Fibroblast of lung (primary cell): ENCODE measurements around the gene RAVER2. TPM values are rescaled to one million over a fixed set of nuclear protein-coding genes. Genes with fewer than 3 reads are reported as not detected.
"Not testable (repeated sequence)": the region's sequence is repeated elsewhere in the genome, so short reads cannot be mapped to it uniquely, and the experiment has no call there.

Experiments used
- DNase-seq, 2 donors: peaks; one replicate each; pipeline versions ENCODE4 v3.0.0 to v3.0.0-alpha.2; 2010; ENCODE audit warnings: low read depth in 2 of 2
- H2AFZ ChIP-seq: 2 replicates; pipeline ENCODE4 v1.5.1; 2012; ENCODE audit warnings: low read length, control low read depth, inconsistent platforms
- H3K27ac ChIP-seq: 2 replicates; pipeline ENCODE4 v1.5.1; 2011; ENCODE audit warnings: low read length, control low read depth; ENCODE audit not compliant: insufficient read depth
- H3K27me3 ChIP-seq: 2 replicates; pipeline ENCODE4 v1.5.1; 2011; ENCODE audit warnings: mild to moderate bottlenecking, low read length; ENCODE audit not compliant: control insufficient read depth, insufficient read depth
- H3K36me3 ChIP-seq: 2 replicates; pipeline ENCODE4 v1.5.1; 2011; ENCODE audit warnings: low read length; ENCODE audit not compliant: control insufficient read depth, insufficient read depth
- H3K4me1 ChIP-seq: 2 replicates; pipeline ENCODE4 v1.5.1; 2011; ENCODE audit warnings: low read length; ENCODE audit not compliant: control insufficient read depth, insufficient read depth; ENCODE audit errors: extremely low read depth
- H3K4me2 ChIP-seq: 2 replicates; pipeline ENCODE4 v1.5.1; 2011; ENCODE audit warnings: low read length, control low read depth; ENCODE audit not compliant: insufficient read depth; ENCODE audit errors: extremely low read depth
- H3K4me3 ChIP-seq, 4 experiments: fragments of 200-600 bp in 1 of 4; sonication (generic) in 1 of 4; replicated peaks in 1 of 4; 2 replicates each; pipeline ENCODE4 v1.5.1; 2011 to 2016; ENCODE audit warnings: low read length in 4 of 4, low read depth in 3 of 4, mild to moderate bottlenecking in 3 of 4, control low read depth in 2 of 4, inconsistent platforms in 1 of 4, mixed read lengths in 1 of 4; ENCODE audit not compliant: insufficient read depth in 1 of 4; ENCODE audit errors: control extremely low read depth in 1 of 4
- H3K79me2 ChIP-seq: 2 replicates; pipeline ENCODE4 v1.5.1; 2012; ENCODE audit warnings: mild to moderate bottlenecking, low read length, inconsistent platforms; ENCODE audit not compliant: control insufficient read depth, insufficient read depth
- H3K9ac ChIP-seq: 2 replicates; pipeline ENCODE4 v1.5.1; 2011; ENCODE audit warnings: mild to moderate bottlenecking, low read length, control low read depth; ENCODE audit not compliant: insufficient read depth
- H3K9me3 ChIP-seq: 2 replicates; pipeline ENCODE4 v1.5.1; 2012; ENCODE audit warnings: low read depth, low read length; ENCODE audit not compliant: control insufficient read depth, insufficient read depth
- H4K20me1 ChIP-seq: 2 replicates; pipeline ENCODE4 v1.5.1; 2011; ENCODE audit warnings: low read length; ENCODE audit not compliant: control insufficient read depth, insufficient read depth; ENCODE audit errors: extremely low read depth
- EZH2 ChIP-seq: IDR thresholded peaks from 2 replicates; pipeline ENCODE4 v1.5.1; 2012; ENCODE audit warnings: low read length, control low read depth, mild to moderate bottlenecking; ENCODE audit errors: missing control alignments
- polyA plus RNA-seq, 2 donors: library from polyadenylated mRNA; depleted of rRNA in 1 of 2; stranded (reverse) in 1 of 2; unstranded in 1 of 2; fragments of >200 nt; gene quantifications; 2 replicates each; pipeline ENCODE4 v1.2.1, GENCODE V29; 2011 to 2012; ENCODE audit warnings: missing spikeins in 1 of 2
- total RNA-seq: library from RNA; depleted of rRNA; stranded (reverse); fragments of >200 nt; gene quantifications from 2 replicates; pipeline ENCODE4 v1.2.1, GENCODE V29; 2014
- TF ChIP-seq, protein P1 (sequence below), 2 donors: IDR thresholded peaks in 1 of 2; conservative IDR thresholded peaks in 1 of 2; 1 replicate in 1 of 2; 2 replicates in 1 of 2; pipeline ENCODE4 v1.5.1; 2011 to 2012; ENCODE audit warnings: low read length in 2 of 2, control low read depth in 1 of 2, inconsistent platforms in 1 of 2, low read depth in 1 of 2, mild to moderate bottlenecking in 1 of 2

RAVER2 gene
- total and polyA plus RNA-seq, 2 donors (not counting 1 experiment from before 2014, with no cell fraction given): 4.3 to 5.6 TPM

DNA sequence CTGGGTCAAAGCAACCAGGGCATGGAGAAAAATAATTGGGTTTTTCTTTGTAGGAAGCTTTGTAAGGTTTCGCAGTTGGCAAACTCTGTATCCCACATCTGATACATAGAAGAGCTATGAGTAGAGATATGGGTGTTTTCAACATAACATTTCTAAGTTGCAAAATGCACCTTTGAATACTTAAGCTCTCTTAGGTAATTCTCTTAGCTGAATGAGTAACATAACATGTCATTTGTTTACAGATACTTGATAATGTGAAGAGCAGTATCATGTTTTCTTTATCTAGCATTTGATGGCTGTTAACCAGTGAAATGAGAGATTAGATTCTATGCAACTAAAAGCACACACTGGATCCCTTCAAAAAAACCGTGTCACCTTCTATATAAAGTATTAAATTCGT, 21.6 kb downstream of the RAVER2 start:
- no peak overlapping the region for H3K9ac ChIP-seq
- DNase-seq: no peak
- no peak for TF ChIP-seq EZH2
- TF ChIP-seq, protein P1, sequence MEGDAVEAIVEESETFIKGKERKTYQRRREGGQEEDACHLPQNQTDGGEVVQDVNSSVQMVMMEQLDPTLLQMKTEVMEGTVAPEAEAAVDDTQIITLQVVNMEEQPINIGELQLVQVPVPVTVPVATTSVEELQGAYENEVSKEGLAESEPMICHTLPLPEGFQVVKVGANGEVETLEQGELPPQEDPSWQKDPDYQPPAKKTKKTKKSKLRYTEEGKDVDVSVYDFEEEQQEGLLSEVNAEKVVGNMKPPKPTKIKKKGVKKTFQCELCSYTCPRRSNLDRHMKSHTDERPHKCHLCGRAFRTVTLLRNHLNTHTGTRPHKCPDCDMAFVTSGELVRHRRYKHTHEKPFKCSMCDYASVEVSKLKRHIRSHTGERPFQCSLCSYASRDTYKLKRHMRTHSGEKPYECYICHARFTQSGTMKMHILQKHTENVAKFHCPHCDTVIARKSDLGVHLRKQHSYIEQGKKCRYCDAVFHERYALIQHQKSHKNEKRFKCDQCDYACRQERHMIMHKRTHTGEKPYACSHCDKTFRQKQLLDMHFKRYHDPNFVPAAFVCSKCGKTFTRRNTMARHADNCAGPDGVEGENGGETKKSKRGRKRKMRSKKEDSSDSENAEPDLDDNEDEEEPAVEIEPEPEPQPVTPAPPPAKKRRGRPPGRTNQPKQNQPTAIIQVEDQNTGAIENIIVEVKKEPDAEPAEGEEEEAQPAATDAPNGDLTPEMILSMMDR (conservative IDR thresholded peaks at IDR 0.05 in 1 of 2, IDR thresholded peaks at IDR 0.05 in 1 of 2; ENCODE audit: low read depth in 1 of 2, low read length in 2 of 2): no peak

DNA sequence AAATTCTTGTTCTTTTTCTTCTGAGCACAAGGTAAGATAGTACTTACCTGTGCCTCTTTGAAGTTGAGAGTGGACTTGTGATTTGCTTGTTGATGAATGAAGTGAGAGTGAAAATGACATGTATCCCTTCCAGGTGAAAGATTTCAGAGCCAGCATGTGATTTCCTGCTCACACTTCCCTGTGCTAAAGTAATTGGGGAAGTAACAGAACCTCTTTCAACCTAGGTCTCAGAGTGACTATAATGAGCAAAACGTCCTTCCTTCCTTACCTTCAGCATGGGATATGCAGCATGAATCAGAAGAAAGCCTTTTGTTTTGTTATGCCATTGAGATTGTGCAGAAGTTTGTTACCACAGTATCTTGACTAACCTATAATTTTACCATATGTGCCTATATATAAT, 24.6 kb downstream of the RAVER2 start:
- Histone ChIP-seq H3K9ac (no peak overlapping the region), H4K20me1 (no peaks in the 10 kb centered on the region), H3K27me3 (no peaks in the 10 kb centered on the region), H3K27ac (no peak overlapping the region), H3K9me3 (no peaks in the 10 kb centered on the region), H3K4me1 (no peaks in the 10 kb centered on the region), H3K4me2 (no peak overlapping the region), H3K4me3 (no peak overlapping the region), H2AFZ (no peak overlapping the region), H3K79me2 (no peaks in the 10 kb centered on the region), H3K36me3 (no peaks in the 10 kb centered on the region)
- TF ChIP-seq EZH2: no peak
- TF ChIP-seq, protein P1 (conservative IDR thresholded peaks at IDR 0.05 in 1 of 2, IDR thresholded peaks at IDR 0.05 in 1 of 2; ENCODE audit: low read depth in 1 of 2, low read length in 2 of 2): no peak
- DNase-seq: no peak

More for the DNA sequence above, 21.6 kb downstream of the RAVER2 start:
- Histone ChIP-seq H3K27ac (no peak overlapping the region), H4K20me1 (no peaks in the 10 kb centered on the region), H2AFZ (no peak overlapping the region), H3K4me1 (no peaks in the 10 kb centered on the region), H3K4me3 (no peak overlapping the region), H3K9me3 (no peaks in the 10 kb centered on the region), H3K27me3 (no peaks in the 10 kb centered on the region), H3K4me2 (no peak overlapping the region), H3K79me2 (no peaks in the 10 kb centered on the region), H3K36me3 (no peaks in the 10 kb centered on the region)

DNA sequence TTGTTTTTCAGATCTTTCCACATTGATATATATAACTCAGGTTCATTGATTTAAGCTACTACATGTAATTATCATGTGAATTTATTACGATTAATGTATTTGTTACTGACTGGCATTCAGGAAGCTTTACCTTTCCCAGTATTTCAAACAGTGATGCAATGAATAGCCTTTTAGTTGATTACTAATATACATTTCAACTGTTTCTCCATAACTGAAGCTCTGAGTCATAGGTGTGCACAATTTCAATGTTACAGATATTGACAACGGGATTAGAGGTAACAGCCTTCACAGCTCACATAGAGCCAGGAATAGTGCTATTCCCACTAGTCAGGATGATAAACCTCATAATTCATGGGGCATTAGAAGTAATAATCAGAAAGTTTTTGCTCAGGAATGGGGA, 25.1 kb downstream of the RAVER2 start:
- Histone ChIP-seq H3K27me3 (no peaks in the 10 kb centered on the region), H3K36me3 (no peaks in the 10 kb centered on the region), H3K79me2 (no peaks in the 10 kb centered on the region), H4K20me1 (no peaks in the 10 kb centered on the region), H3K27ac (no peak overlapping the region), H3K9ac (no peak overlapping the region), H3K9me3 (no peaks in the 10 kb centered on the region), H3K4me2 (no peak overlapping the region), H3K4me3 (no peak overlapping the region), H3K4me1 (no peaks in the 10 kb centered on the region), H2AFZ (no peak overlapping the region)
- no peak for TF ChIP-seq EZH2
- TF ChIP-seq, protein P1 (conservative IDR thresholded peaks at IDR 0.05 in 1 of 2, IDR thresholded peaks at IDR 0.05 in 1 of 2; ENCODE audit: low read depth in 1 of 2, low read length in 2 of 2): no peak
- no peak for DNase-seq

DNA sequence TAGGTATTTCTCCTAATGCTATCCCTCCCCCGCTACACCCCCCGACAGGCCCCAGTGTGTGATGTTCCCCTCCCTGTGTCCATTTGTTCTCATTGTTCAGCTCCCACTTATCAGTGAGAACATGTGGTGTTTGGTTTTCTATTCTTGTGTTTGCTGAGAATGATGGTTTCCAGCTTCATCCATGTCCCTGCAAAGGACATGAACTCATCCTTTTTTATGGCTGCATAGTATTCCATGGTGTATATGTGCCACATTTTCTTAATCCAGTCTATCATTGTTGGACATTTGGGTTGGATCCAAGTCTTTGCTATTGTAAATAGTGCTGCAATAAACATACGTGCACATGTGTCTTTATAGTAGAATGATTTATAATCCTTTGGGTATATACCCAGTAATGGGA, 28.4 kb downstream of the RAVER2 start:
- not testable (repeated sequence) for H3K4me3 ChIP-seq, H2AFZ ChIP-seq, DNase-seq, H4K20me1 ChIP-seq, H3K36me3 ChIP-seq, H3K9me3 ChIP-seq, H3K27me3 ChIP-seq, H3K27ac ChIP-seq, H3K4me1 ChIP-seq, H3K4me2 ChIP-seq, H3K79me2 ChIP-seq, H3K9ac ChIP-seq
